Measurements from ENCODE around the gene ATP6AP2. TPM values are rescaled to one million over a fixed set of nuclear protein-coding genes. Genes with fewer than 3 reads are reported as not detected.

The ATP6AP2 gene
- total RNA-seq, 1 experiment from 2014 or later: 78.7 TPM

DNA sequence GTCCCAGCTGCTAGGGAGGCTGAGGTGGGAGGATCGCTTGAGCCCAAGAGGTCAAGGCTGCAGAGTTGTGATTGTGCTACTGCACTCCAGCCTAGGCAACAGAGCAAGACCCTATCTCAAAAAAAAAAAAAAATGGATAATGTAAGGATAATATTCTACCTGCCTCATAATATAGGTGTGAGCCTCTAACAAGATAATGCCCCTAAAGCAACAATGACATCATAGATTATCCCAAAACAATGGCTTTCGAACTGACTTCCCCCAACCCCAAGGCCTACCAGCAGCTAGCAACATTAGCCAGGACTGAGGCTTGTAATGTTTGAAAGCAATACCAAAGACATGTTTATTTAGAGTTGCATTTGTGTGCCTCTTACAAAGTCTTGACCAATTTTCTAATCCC lies 33.9 kb upstream of the ATP6AP2 start (continued):
- TF ChIP-seq, protein P1, sequence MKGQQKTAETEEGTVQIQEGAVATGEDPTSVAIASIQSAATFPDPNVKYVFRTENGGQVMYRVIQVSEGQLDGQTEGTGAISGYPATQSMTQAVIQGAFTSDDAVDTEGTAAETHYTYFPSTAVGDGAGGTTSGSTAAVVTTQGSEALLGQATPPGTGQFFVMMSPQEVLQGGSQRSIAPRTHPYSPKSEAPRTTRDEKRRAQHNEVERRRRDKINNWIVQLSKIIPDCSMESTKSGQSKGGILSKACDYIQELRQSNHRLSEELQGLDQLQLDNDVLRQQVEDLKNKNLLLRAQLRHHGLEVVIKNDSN (CRISPR knock-in tag; IDR thresholded peaks at IDR 0.05): no peak
- no peak for TF ChIP-seq RORB (CRISPR knock-in tag; IDR thresholded peaks at IDR 0.05)
- TF ChIP-seq ZNF317 (CRISPR knock-in tag; IDR thresholded peaks at IDR 0.05; ENCODE audit: borderline replicate concordance, low read depth): no peak

DNA sequence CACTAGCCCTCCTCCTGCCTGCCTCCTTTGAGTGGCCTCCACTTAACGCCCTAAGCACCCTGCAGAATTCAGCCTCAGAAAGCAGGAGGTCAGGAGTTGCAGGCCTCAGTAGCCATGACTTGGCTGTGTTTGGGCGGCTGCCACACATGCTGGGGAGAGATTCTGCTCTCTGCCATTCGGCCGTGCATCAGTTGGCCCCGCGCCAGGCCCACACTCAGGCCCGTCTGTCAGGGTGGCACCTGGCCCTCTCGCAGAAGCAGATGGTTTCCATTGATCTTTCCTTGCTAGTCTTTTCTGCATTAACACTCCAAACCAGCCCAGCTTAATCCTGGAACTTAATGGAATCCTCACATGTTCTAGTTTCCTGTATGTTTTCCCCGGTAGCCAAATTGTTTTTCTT lies 30.7 kb upstream of the ATP6AP2 start:
- Mint-ChIP-seq H3K4me1 (no peaks in the 10 kb centered on the region), H3K4me3 (no peak overlapping the region), H3K9me3 (no peaks in the 10 kb centered on the region), H3K27me3 (ENCODE audit: low read depth) (no peaks in the 10 kb centered on the region), H3K36me3 (no peaks in the 10 kb centered on the region), H3K27ac (no peak overlapping the region)
- ChIA-PET CTCF (no interaction called here), POLR2A (no interaction called here)
- TF ChIP-seq JUN (CRISPR knock-in tag; IDR thresholded peaks at IDR 0.05) (no peak), PRRX2 (CRISPR knock-in tag; IDR thresholded peaks at IDR 0.05) (no peak), SP1 (CRISPR knock-in tag; conservative IDR thresholded peaks at IDR 0.05) (no peak), ATF1 (CRISPR knock-in tag; IDR thresholded peaks at IDR 0.05) (no peak), ZNF317 (CRISPR knock-in tag; IDR thresholded peaks at IDR 0.05; ENCODE audit: borderline replicate concordance, low read depth) (no peak), FOXJ3 (CRISPR knock-in tag; IDR thresholded peaks at IDR 0.05; ENCODE audit: borderline replicate concordance) (no peak), GTF2I (CRISPR knock-in tag; conservative IDR thresholded peaks at IDR 0.05) (no peak)
- TF ChIP-seq, protein P2, sequence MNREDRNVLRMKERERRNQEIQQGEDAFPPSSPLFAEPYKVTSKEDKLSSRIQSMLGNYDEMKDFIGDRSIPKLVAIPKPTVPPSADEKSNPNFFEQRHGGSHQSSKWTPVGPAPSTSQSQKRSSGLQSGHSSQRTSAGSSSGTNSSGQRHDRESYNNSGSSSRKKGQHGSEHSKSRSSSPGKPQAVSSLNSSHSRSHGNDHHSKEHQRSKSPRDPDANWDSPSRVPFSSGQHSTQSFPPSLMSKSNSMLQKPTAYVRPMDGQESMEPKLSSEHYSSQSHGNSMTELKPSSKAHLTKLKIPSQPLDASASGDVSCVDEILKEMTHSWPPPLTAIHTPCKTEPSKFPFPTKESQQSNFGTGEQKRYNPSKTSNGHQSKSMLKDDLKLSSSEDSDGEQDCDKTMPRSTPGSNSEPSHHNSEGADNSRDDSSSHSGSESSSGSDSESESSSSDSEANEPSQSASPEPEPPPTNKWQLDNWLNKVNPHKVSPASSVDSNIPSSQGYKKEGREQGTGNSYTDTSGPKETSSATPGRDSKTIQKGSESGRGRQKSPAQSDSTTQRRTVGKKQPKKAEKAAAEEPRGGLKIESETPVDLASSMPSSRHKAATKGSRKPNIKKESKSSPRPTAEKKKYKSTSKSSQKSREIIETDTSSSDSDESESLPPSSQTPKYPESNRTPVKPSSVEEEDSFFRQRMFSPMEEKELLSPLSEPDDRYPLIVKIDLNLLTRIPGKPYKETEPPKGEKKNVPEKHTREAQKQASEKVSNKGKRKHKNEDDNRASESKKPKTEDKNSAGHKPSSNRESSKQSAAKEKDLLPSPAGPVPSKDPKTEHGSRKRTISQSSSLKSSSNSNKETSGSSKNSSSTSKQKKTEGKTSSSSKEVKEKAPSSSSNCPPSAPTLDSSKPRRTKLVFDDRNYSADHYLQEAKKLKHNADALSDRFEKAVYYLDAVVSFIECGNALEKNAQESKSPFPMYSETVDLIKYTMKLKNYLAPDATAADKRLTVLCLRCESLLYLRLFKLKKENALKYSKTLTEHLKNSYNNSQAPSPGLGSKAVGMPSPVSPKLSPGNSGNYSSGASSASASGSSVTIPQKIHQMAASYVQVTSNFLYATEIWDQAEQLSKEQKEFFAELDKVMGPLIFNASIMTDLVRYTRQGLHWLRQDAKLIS (CRISPR knock-in tag; IDR thresholded peaks at IDR 0.05; ENCODE audit: borderline replicate concordance): no peak
- TF ChIP-seq, protein P3, sequence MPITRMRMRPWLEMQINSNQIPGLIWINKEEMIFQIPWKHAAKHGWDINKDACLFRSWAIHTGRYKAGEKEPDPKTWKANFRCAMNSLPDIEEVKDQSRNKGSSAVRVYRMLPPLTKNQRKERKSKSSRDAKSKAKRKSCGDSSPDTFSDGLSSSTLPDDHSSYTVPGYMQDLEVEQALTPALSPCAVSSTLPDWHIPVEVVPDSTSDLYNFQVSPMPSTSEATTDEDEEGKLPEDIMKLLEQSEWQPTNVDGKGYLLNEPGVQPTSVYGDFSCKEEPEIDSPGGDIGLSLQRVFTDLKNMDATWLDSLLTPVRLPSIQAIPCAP (CRISPR knock-in tag; IDR thresholded peaks at IDR 0.05): no peak
- TF ChIP-seq, protein P4, sequence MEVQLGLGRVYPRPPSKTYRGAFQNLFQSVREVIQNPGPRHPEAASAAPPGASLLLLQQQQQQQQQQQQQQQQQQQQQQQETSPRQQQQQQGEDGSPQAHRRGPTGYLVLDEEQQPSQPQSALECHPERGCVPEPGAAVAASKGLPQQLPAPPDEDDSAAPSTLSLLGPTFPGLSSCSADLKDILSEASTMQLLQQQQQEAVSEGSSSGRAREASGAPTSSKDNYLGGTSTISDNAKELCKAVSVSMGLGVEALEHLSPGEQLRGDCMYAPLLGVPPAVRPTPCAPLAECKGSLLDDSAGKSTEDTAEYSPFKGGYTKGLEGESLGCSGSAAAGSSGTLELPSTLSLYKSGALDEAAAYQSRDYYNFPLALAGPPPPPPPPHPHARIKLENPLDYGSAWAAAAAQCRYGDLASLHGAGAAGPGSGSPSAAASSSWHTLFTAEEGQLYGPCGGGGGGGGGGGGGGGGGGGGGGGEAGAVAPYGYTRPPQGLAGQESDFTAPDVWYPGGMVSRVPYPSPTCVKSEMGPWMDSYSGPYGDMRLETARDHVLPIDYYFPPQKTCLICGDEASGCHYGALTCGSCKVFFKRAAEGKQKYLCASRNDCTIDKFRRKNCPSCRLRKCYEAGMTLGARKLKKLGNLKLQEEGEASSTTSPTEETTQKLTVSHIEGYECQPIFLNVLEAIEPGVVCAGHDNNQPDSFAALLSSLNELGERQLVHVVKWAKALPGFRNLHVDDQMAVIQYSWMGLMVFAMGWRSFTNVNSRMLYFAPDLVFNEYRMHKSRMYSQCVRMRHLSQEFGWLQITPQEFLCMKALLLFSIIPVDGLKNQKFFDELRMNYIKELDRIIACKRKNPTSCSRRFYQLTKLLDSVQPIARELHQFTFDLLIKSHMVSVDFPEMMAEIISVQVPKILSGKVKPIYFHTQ (CRISPR knock-in tag; IDR thresholded peaks at IDR 0.05): no peak
- TF ChIP-seq, protein P5, sequence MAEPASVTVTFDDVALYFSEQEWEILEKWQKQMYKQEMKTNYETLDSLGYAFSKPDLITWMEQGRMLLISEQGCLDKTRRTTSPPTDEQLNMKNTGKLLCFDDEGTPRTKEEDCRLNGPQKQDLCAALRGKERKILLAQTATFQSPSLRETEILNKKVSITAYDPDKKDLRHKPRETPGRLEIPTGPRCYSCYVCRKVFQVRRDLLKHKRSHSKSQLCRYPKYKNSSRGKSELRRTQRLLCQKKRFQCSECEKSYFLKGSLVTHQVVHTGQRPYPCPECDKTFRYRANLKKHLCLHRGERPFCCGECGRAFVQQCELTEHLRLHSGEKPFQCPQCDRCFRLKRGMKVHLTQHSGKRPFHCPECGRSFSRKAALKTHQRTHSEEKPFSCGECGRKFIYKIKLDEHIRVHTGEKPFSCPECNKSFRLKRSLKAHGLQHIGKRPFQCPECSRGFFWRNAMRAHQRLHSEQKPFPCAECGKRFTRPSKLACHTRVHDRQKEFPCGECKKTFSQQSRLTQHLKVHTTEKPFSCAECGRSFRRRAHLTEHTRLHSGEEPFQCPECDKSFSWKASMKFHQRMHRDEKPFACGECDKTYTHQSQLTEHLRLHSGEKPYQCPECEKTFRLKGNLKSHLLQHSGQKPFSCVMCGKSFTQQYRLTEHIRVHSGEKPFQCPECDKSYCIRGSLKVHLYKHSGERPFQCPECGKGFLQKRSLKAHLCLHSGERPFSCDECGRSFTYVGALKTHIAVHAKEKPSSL (CRISPR knock-in tag; conservative IDR thresholded peaks at IDR 0.05): no peak
- TF ChIP-seq, protein P6, sequence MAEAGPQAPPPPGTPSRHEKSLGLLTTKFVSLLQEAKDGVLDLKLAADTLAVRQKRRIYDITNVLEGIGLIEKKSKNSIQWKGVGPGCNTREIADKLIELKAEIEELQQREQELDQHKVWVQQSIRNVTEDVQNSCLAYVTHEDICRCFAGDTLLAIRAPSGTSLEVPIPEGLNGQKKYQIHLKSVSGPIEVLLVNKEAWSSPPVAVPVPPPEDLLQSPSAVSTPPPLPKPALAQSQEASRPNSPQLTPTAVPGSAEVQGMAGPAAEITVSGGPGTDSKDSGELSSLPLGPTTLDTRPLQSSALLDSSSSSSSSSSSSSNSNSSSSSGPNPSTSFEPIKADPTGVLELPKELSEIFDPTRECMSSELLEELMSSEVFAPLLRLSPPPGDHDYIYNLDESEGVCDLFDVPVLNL (CRISPR knock-in tag; IDR thresholded peaks at IDR 0.05; ENCODE audit: borderline replicate concordance, low read depth): no peak
- no peak for ATAC-seq
- no peak for DNase-seq (ENCODE audit: low spot score)
